Breast epithelium (tissue), 4 donors: ENCODE results near the gene RELL2. TPM values are rescaled to one million over a fixed set of nuclear protein-coding genes. Genes with fewer than 3 reads are reported as not detected.

Experiments
- DNase-seq, 2 donors: peaks; one replicate each; pipeline ENCODE4 v3.0.0-alpha.2; 2019; ENCODE audit warnings: low spot score in 2 of 2
- H3K27ac ChIP-seq, 2 donors: fragments of 200-600 bp; sonication (generic) in 1 of 2; one replicate each; pipeline ENCODE4 v1.5.1; 2016 to 2019; ENCODE audit warnings: mild to moderate bottlenecking in 1 of 2
- H3K27me3 ChIP-seq, 2 donors: fragments of 200-600 bp; sonication (generic) in 1 of 2; one replicate each; pipeline versions ENCODE4 v1.5.1 to v1.6.0; 2017 to 2019; ENCODE audit warnings: control low read depth in 1 of 2, mild to moderate bottlenecking in 1 of 2
- H3K36me3 ChIP-seq: fragments of 200-600 bp; one replicate; pipeline ENCODE4 v1.5.1; 2019
- H3K4me1 ChIP-seq, 2 donors: fragments of 200-600 bp; sonication (generic); one replicate each; pipeline ENCODE4 v1.5.1; 2016 to 2019; ENCODE audit warnings: control low read depth in 1 of 2
- H3K4me3 ChIP-seq, 3 donors: fragments of 200-600 bp; sonication (generic); 1 replicate in 2 of 3; 2 replicates in 1 of 3; pipeline ENCODE4 v1.5.1; 2016 to 2019; ENCODE audit warnings: mild to moderate bottlenecking in 3 of 3, moderate library complexity in 2 of 3
- H3K9me3 ChIP-seq, 2 donors: fragments of 200-600 bp; sonication (generic) in 1 of 2; one replicate each; pipeline ENCODE4 v1.5.1; 2016 to 2019; ENCODE audit warnings: control low read depth in 1 of 2
- POLR2A ChIP-seq: fragments of 450-650 bp; IDR thresholded peaks from one replicate; pipeline ENCODE4 v1.6.1; 2016; ENCODE audit warnings: antibody characterized with exemption, mild to moderate bottlenecking, moderate library complexity
- POLR2AphosphoS5 ChIP-seq, 3 donors: sonication (generic); formaldehyde crosslinking; IDR thresholded peaks; one replicate each; pipeline ENCODE4 v1.6.1; 2017; ENCODE audit warnings: antibody characterized with exemption in 3 of 3
- intact Hi-C: fragments of 100-400 bp; cut with DNase I; formaldehyde crosslinking; loops from one replicate; pipeline ENCODE4 v1.15.1; 2023; ENCODE audit warnings: low total_unique reads
- total RNA-seq, 3 donors: library from RNA; depleted of rRNA; stranded (reverse); fragments of >200 nt; gene quantifications; one replicate each; pipeline ENCODE4 v1.1.0, GENCODE V29; 2016
- TF ChIP-seq, protein P1 (sequence below), 3 donors: fragments of 450-650 bp; IDR thresholded peaks; one replicate each; pipeline ENCODE4 v1.5.1; 2016 to 2017; ENCODE audit warnings: antibody characterized with exemption in 3 of 3, mild to moderate bottlenecking in 3 of 3, moderate library complexity in 3 of 3

Gene RELL2
- total RNA-seq, 3 donors from 2014 or later = 1.3 to 4.3 (median 4.0) TPM

- TF ChIP-seq, protein P1, sequence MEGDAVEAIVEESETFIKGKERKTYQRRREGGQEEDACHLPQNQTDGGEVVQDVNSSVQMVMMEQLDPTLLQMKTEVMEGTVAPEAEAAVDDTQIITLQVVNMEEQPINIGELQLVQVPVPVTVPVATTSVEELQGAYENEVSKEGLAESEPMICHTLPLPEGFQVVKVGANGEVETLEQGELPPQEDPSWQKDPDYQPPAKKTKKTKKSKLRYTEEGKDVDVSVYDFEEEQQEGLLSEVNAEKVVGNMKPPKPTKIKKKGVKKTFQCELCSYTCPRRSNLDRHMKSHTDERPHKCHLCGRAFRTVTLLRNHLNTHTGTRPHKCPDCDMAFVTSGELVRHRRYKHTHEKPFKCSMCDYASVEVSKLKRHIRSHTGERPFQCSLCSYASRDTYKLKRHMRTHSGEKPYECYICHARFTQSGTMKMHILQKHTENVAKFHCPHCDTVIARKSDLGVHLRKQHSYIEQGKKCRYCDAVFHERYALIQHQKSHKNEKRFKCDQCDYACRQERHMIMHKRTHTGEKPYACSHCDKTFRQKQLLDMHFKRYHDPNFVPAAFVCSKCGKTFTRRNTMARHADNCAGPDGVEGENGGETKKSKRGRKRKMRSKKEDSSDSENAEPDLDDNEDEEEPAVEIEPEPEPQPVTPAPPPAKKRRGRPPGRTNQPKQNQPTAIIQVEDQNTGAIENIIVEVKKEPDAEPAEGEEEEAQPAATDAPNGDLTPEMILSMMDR (IDR thresholded peaks at IDR 0.05) = no peak
- TF ChIP-seq POLR2AphosphoS5 (IDR thresholded peaks at IDR 0.05) (no peak), POLR2A (no peak)
- Histone ChIP-seq H3K4me3 (no peak overlapping the region), H3K27me3 (no peaks in the 10 kb centered on the region), H3K36me3 (no peaks in the 10 kb centered on the region), H3K4me1 (no peaks in the 10 kb centered on the region), H3K9me3 (no peaks in the 10 kb centered on the region), H3K27ac (no peak overlapping the region)
- intact Hi-C loops = no loop called here
- no peak for DNase-seq
These were observed 32.7 kb downstream of the RELL2 start for GRCh38 chr5:141669520-141669919.

DNA sequence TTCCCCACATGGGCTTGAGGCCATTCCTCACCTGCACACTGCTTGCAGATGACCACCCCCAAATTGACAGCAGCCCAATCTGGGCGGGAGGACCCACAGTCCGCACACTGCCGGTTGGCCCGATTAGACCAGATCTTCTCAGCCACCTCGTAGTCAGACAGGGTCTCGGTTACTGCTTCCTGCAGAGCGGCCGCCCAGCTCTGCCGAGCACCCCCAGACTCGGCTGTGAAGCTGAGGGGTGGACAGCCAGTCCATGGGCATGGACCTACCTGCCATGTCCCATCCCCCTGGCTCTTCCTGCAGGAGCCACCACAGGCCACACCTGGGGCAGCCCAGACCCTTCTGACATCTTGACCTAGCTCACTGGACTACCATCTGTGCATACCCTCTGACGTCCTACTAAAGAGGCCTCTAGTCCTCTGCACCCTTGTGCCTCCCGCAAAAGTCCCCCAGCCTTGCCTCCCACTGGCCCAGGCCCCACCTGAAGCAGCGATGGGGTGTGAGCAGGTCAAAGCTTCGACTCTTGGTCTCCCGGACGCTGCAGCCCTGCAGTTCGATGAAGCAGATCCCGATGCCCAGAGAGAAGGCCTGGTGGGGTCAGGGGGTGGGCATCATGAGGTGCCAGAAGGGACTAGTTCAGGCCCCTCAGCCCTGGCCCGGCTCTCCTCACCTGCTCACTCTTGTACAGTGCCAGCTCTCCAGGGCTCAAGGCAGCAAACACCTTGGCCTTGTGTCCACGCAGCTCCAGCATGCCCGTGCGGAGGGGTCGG, 35.5 kb downstream of the RELL2 start:
- TF ChIP-seq POLR2A = no peak
- no peak for TF ChIP-seq POLR2AphosphoS5 (IDR thresholded peaks at IDR 0.05)
- TF ChIP-seq, protein P1 (IDR thresholded peaks at IDR 0.05) = no peak
- intact Hi-C loops = no loop called here
- Histone ChIP-seq H3K4me1 (no peaks in the 10 kb centered on the region), H3K36me3 (no peaks in the 10 kb centered on the region), H3K9me3 (no peaks in the 10 kb centered on the region), H3K27ac (no peak overlapping the region), H3K4me3 (no peak overlapping the region), H3K27me3 (no peaks in the 10 kb centered on the region)
- no peak for DNase-seq

- no peak overlapping the region for H3K27ac ChIP-seq
- no peaks in the 10 kb centered on the region for H3K27me3 ChIP-seq
These were observed 36.3 kb downstream of the RELL2 start for GRCh38 chr5:141672841-141673813.

GRCh38 chr5:141674747-141675146, 38.0 kb downstream of the RELL2 start:
- intact Hi-C loops = no loop called here
- no peak for DNase-seq
- no peaks in the 10 kb centered on the region for H3K4me1 ChIP-seq
- TF ChIP-seq, protein P1 (IDR thresholded peaks at IDR 0.05) = no peak
- TF ChIP-seq POLR2AphosphoS5 (IDR thresholded peaks at IDR 0.05) (no peak), POLR2A (no peak)
- no peak overlapping the region for H3K27ac ChIP-seq
- no peaks in the 10 kb centered on the region for H3K9me3 ChIP-seq
- no peaks in the 10 kb centered on the region for H3K36me3 ChIP-seq
- H3K4me3 ChIP-seq = no peak overlapping the region
- H3K27me3 ChIP-seq = no peaks in the 10 kb centered on the region

More at GRCh38 chr5:141672841-141673813, 36.3 kb downstream of the RELL2 start:
- Histone ChIP-seq H3K36me3 (no peaks in the 10 kb centered on the region), H3K9me3 (no peaks in the 10 kb centered on the region), H3K4me3 (no peak overlapping the region), H3K4me1 (no peaks in the 10 kb centered on the region)
- intact Hi-C loops = no loop called here
- DNase-seq = no peak
- TF ChIP-seq POLR2AphosphoS5 (IDR thresholded peaks at IDR 0.05) = no peak
- TF ChIP-seq POLR2A = no peak
- TF ChIP-seq, protein P1 (IDR thresholded peaks at IDR 0.05) = no peak

DNA sequence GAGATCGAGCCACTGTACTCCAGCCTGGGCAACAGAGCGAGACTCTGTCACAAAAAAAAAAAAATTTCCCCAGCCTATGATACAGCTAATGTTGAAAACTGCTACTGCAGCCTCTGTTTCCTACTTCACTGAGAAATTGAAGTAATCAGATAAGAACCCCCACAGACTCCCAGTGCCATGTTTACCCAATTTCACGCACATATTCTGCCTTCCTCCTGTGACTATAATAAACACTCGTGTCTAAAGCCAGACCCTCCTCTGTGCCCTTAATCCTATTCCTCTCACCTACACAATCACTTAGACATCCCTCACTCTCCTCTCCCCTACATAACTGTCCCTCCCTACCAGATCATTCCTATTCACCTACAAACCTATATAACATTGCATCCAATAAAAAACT, 38.9 kb downstream of the RELL2 start:
- intact Hi-C loops = no loop called here
- TF ChIP-seq, protein P1 (IDR thresholded peaks at IDR 0.05) = no peak
- TF ChIP-seq POLR2A = no peak
- TF ChIP-seq POLR2AphosphoS5 (IDR thresholded peaks at IDR 0.05) = no peak
- DNase-seq = no peak
- Histone ChIP-seq H3K4me1 (no peaks in the 10 kb centered on the region), H3K36me3 (no peaks in the 10 kb centered on the region), H3K9me3 (no peaks in the 10 kb centered on the region), H3K27me3 (no peaks in the 10 kb centered on the region), H3K27ac (no peak overlapping the region), H3K4me3 (no peak overlapping the region)
